Measurements from ENCODE around the gene PRAMEF5. TPM values are rescaled to one million over a fixed set of nuclear protein-coding genes. Genes with fewer than 3 reads are reported as not detected.
"Not testable (repeated sequence)": the region's sequence is repeated elsewhere in the genome, so short reads cannot be mapped to it uniquely, and the experiment has no call there.

Gene PRAMEF5
- polyA plus RNA-seq, 3 donors, result not detected

DNA sequence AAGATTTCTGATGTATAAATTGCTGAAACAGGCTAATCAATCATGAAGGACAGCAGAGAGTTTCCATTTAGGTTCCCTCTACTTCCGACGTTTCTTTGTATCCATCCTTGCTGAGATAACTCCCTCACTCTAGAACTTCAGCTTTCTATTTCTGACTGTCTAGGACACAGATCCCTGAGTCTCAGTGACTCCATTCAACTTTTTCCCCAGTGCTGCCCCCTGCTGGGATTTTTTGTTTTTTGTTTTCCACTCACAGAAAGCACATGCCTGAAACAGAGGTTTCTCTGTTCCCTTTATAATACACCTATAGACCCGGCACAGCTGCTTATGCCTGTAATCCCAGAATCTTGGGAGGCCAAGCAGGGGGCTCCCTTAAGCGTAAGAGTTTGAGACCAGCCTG lies 31.2 kb upstream of the PRAMEF5 start:
- H3K4me1 Mint-ChIP-seq; intact Hi-C loops (cut with micrococcal nuclease); H2AFZ ChIP-seq (ENCODE audit: insufficient read depth, low read depth, low read length, poor library complexity, severe bottlenecking); H3K4me3 ChIP-seq (replicated peaks in 1 of 3; ENCODE audit: low read depth in 2 of 3, low read length in 3 of 3); H3K4me2 ChIP-seq (replicated peaks; ENCODE audit: extremely low read depth, low read length, poor library complexity, severe bottlenecking); H3K4me3 Mint-ChIP-seq; H3K36me3 Mint-ChIP-seq; H3K4me1 ChIP-seq (ENCODE audit: control insufficient read depth in 1 of 2, insufficient read depth in 2 of 2, low read length in 2 of 2); H3K27me3 Mint-ChIP-seq (ENCODE audit: low read depth in 3 of 3); H4K20me1 ChIP-seq (ENCODE audit: insufficient read depth, low read length); H3K27me3 ChIP-seq (ENCODE audit: control insufficient read depth in 2 of 2, insufficient read depth in 2 of 2, low read length in 2 of 2); H3K9me3 ChIP-seq (replicated peaks in 1 of 2; ENCODE audit: control insufficient read depth in 1 of 2, insufficient read depth in 1 of 2, low read length in 2 of 2); H3K27ac ChIP-seq (ENCODE audit: low read depth in 1 of 2, low read length in 2 of 2); H3K27ac Mint-ChIP-seq; H3K9me3 Mint-ChIP-seq; H3K79me2 ChIP-seq (ENCODE audit: insufficient read depth, low read length); H3K9ac ChIP-seq (ENCODE audit: insufficient read depth, low read length, poor library complexity, severe bottlenecking); DNase-seq; H3K36me3 ChIP-seq (replicated peaks in 1 of 2; ENCODE audit: control insufficient read depth in 1 of 2, insufficient read depth in 2 of 2, low read length in 2 of 2): not testable (repeated sequence)
- WGBS (ENCODE audit: insufficient coverage), result no CpG with 5 or more reads among the region's 4 CpGs

DNA sequence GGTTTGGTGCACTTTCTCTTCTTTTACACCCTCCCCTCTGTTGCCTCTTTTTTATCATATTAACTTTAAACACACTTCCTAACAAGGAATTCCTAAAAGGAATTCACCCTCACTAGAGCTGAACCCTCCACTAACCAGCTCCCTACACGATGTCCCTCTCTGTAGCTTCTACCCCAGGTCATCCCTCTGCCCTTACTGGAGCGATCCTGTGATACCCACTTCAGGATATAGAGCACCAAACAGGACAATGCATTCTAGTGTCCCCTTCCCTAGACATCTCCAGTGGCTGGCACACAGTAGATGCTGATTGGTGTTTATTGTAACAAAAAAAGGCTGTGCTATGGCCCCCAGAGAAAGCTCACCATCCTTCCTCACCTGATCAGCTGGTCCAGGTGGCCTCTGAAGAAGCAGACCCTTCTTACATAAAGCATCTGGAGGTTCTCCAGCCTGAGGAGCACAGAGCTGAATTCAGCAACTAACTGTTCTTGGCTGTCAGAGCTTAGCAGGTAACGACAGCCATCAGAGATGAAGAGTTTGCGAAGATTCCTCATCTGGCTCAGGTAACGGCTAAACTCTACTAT lies 29.4 kb upstream of the PRAMEF5 start:
- Mint-ChIP-seq H3K4me1 (no peaks in the 10 kb centered on the region), H3K27ac (no peak overlapping the region), H3K36me3 (no peaks in the 10 kb centered on the region), H3K27me3 (ENCODE audit: low read depth in 3 of 3) (peaks cover 0 to 6% (median 3%) of the 10 kb centered on the region in 3 donors), H3K4me3 (no peak overlapping the region), H3K9me3 (no peaks in the 10 kb centered on the region)
- intact Hi-C loops (cut with micrococcal nuclease), result no loop called here
- no peaks in the 10 kb centered on the region for H3K9me3 ChIP-seq (replicated peaks in 1 of 2; ENCODE audit: control insufficient read depth in 1 of 2, insufficient read depth in 1 of 2, low read length in 2 of 2)
- WGBS (ENCODE audit: insufficient coverage), result 87% methylated on average over 4 of the region's 5 CpGs
- H4K20me1 ChIP-seq (ENCODE audit: insufficient read depth, low read length), result no peaks in the 10 kb centered on the region
- no peak for DNase-seq
- H3K9ac ChIP-seq (ENCODE audit: insufficient read depth, low read length, poor library complexity, severe bottlenecking), result no peak overlapping the region
- no peak overlapping the region for H3K27ac ChIP-seq (ENCODE audit: low read depth in 1 of 2, low read length in 2 of 2)
- TF ChIP-seq, protein P1, sequence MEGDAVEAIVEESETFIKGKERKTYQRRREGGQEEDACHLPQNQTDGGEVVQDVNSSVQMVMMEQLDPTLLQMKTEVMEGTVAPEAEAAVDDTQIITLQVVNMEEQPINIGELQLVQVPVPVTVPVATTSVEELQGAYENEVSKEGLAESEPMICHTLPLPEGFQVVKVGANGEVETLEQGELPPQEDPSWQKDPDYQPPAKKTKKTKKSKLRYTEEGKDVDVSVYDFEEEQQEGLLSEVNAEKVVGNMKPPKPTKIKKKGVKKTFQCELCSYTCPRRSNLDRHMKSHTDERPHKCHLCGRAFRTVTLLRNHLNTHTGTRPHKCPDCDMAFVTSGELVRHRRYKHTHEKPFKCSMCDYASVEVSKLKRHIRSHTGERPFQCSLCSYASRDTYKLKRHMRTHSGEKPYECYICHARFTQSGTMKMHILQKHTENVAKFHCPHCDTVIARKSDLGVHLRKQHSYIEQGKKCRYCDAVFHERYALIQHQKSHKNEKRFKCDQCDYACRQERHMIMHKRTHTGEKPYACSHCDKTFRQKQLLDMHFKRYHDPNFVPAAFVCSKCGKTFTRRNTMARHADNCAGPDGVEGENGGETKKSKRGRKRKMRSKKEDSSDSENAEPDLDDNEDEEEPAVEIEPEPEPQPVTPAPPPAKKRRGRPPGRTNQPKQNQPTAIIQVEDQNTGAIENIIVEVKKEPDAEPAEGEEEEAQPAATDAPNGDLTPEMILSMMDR (IDR thresholded peaks at IDR 0.05), result no peak
- H3K79me2 ChIP-seq (ENCODE audit: insufficient read depth, low read length), result no peaks in the 10 kb centered on the region
- no peak overlapping the region for H2AFZ ChIP-seq (ENCODE audit: insufficient read depth, low read depth, low read length, poor library complexity, severe bottlenecking)
- no peak overlapping the region for H3K4me3 ChIP-seq (replicated peaks in 1 of 3; ENCODE audit: low read depth in 2 of 3, low read length in 3 of 3)
- no peaks in the 10 kb centered on the region for H3K27me3 ChIP-seq (ENCODE audit: control insufficient read depth in 2 of 2, insufficient read depth in 2 of 2, low read length in 2 of 2)
- H3K4me2 ChIP-seq (replicated peaks; ENCODE audit: extremely low read depth, low read length, poor library complexity, severe bottlenecking), result no peak overlapping the region
- H3K36me3 ChIP-seq (replicated peaks in 1 of 2; ENCODE audit: control insufficient read depth in 1 of 2, insufficient read depth in 2 of 2, low read length in 2 of 2), result no peaks in the 10 kb centered on the region
- no peaks in the 10 kb centered on the region for H3K4me1 ChIP-seq (ENCODE audit: control insufficient read depth in 1 of 2, insufficient read depth in 2 of 2, low read length in 2 of 2)

DNA sequence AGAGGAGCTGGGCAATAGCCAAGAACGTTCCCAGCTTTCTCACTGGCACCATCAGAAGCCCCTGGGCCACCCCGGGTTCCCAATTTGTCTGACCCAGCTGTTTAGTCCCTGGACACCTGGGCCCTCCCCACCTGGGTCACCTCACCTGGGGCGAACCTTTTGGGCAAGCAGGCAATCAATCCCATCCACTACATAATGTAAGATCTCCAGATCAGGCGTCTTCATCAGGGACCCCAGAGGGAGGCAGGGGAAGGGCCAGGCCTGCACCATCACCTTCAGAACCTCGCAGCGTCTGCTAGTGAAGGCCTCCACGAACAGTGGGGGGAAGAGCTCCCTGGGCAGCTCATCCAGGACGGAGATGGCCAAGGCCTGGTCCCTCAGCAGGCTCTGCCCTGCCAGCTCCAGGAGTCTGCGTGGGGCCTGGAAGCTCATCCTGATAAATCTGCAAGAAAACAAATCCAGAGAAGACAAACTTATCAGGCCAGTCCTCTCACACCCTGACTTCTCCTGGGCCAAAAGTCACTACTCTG lies 28.3 kb upstream of the PRAMEF5 start, which contains the start of gene PRAMEF18:
Gene PRAMEF18 (minus strand): TSS at position 480 of the 530 bp plus-strand sequence. CDS start 48 bp downstream, at position 432.
- H3K36me3 ChIP-seq (replicated peaks in 1 of 2; ENCODE audit: control insufficient read depth in 1 of 2, insufficient read depth in 2 of 2, low read length in 2 of 2); H3K27me3 Mint-ChIP-seq (ENCODE audit: low read depth in 3 of 3); H3K27me3 ChIP-seq (ENCODE audit: control insufficient read depth in 2 of 2, insufficient read depth in 2 of 2, low read length in 2 of 2); H3K36me3 Mint-ChIP-seq; H3K9me3 Mint-ChIP-seq; H3K4me3 Mint-ChIP-seq; H3K79me2 ChIP-seq (ENCODE audit: insufficient read depth, low read length); H4K20me1 ChIP-seq (ENCODE audit: insufficient read depth, low read length); H3K27ac ChIP-seq (ENCODE audit: low read depth in 1 of 2, low read length in 2 of 2); H3K4me2 ChIP-seq (replicated peaks; ENCODE audit: extremely low read depth, low read length, poor library complexity, severe bottlenecking); H3K4me1 Mint-ChIP-seq; H3K4me1 ChIP-seq (ENCODE audit: control insufficient read depth in 1 of 2, insufficient read depth in 2 of 2, low read length in 2 of 2); H3K9ac ChIP-seq (ENCODE audit: insufficient read depth, low read length, poor library complexity, severe bottlenecking); H3K9me3 ChIP-seq (replicated peaks in 1 of 2; ENCODE audit: control insufficient read depth in 1 of 2, insufficient read depth in 1 of 2, low read length in 2 of 2); DNase-seq; H2AFZ ChIP-seq (ENCODE audit: insufficient read depth, low read depth, low read length, poor library complexity, severe bottlenecking); intact Hi-C loops (cut with micrococcal nuclease); H3K4me3 ChIP-seq (replicated peaks in 1 of 3; ENCODE audit: low read depth in 2 of 3, low read length in 3 of 3); H3K27ac Mint-ChIP-seq: not testable (repeated sequence)
- WGBS (ENCODE audit: insufficient coverage), result 92% methylated on average over 5 of the region's 9 CpGs

DNA sequence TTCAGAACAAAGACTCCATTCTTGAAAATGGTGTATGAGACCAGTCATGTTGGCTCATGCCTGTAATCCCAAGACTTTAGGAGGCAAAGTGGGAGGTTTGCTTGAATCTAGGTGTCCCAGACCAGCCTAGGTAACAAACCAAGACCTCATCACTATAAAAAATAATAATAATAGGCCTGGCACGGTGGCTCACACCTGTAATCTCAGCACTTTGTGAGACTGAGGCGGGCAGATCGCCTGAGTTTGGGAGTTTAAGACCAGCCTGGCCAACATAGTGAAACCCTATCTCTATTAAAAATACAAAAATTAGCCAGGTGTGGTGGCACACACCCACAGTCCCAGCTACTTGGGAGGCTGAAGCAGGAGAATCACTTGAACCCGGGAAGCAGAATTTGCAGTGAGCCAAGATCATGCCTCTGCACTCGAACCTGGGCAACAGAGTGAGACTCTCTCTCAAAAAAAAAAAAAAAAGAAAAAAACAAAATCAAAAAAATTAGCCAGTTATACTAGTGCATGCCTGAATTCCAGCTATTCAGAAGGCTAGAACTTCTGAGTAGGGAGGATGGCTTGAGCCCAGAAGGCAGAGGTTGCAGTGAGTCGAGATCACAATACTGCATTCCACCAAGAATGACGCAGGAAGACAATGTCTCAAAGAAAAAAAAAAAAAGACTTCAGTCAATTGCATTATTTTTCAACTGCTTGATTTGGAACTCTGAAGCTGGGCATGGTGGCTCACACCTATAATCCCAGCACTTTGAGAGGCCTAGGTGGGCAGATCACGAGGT lies 26.5 kb upstream of the PRAMEF5 start:
- H3K4me3 Mint-ChIP-seq; H3K4me1 Mint-ChIP-seq; H3K9me3 ChIP-seq (replicated peaks in 1 of 2; ENCODE audit: control insufficient read depth in 1 of 2, insufficient read depth in 1 of 2, low read length in 2 of 2); H3K79me2 ChIP-seq (ENCODE audit: insufficient read depth, low read length); H3K4me1 ChIP-seq (ENCODE audit: control insufficient read depth in 1 of 2, insufficient read depth in 2 of 2, low read length in 2 of 2); H3K9me3 Mint-ChIP-seq; DNase-seq; H3K27me3 ChIP-seq (ENCODE audit: control insufficient read depth in 2 of 2, insufficient read depth in 2 of 2, low read length in 2 of 2); H3K4me2 ChIP-seq (replicated peaks; ENCODE audit: extremely low read depth, low read length, poor library complexity, severe bottlenecking); H2AFZ ChIP-seq (ENCODE audit: insufficient read depth, low read depth, low read length, poor library complexity, severe bottlenecking); intact Hi-C loops (cut with micrococcal nuclease); H3K36me3 Mint-ChIP-seq; H3K9ac ChIP-seq (ENCODE audit: insufficient read depth, low read length, poor library complexity, severe bottlenecking); H3K36me3 ChIP-seq (replicated peaks in 1 of 2; ENCODE audit: control insufficient read depth in 1 of 2, insufficient read depth in 2 of 2, low read length in 2 of 2); H3K4me3 ChIP-seq (replicated peaks in 1 of 3; ENCODE audit: low read depth in 2 of 3, low read length in 3 of 3); H3K27ac ChIP-seq (ENCODE audit: low read depth in 1 of 2, low read length in 2 of 2); H3K27me3 Mint-ChIP-seq (ENCODE audit: low read depth in 3 of 3); H4K20me1 ChIP-seq (ENCODE audit: insufficient read depth, low read length): not testable (repeated sequence)
- H3K27ac Mint-ChIP-seq, result peak overlapping the region in 1 of 7 donors; percentile 51
- WGBS (ENCODE audit: insufficient coverage), result 97% methylated on average over 6 of the region's 8 CpGs

Measured in CD14-positive monocyte (primary cell).